ENCODE data around the gene RCOR3.

The RCOR3 gene

GRCh38 chr1:211335522-211336157 lies 76.5 kb downstream of the RCOR3 start:
- in situ Hi-C loops (cut with HindIII; ENCODE audit: low sequenced_read_pairs): no loop called here
- H3K4me3 ChIP-seq (ENCODE audit: low read depth, low read length): no peak overlapping the region
- no peak for DNase-seq (ENCODE audit: low read depth, low spot score)
- no peak for TF ChIP-seq CTCF (IDR thresholded peaks at IDR 0.05; ENCODE audit: low read depth, low read length)

- in situ Hi-C loops (cut with HindIII; ENCODE audit: low sequenced_read_pairs): no loop called here
- H3K4me3 ChIP-seq (ENCODE audit: low read depth, low read length): no peak overlapping the region
- TF ChIP-seq CTCF (IDR thresholded peaks at IDR 0.05; ENCODE audit: low read depth, low read length): no peak
- no peak for DNase-seq (ENCODE audit: low read depth, low spot score)
These were observed 77.0 kb downstream of the RCOR3 start for GRCh38 chr1:211336161-211336560.

- no peak for DNase-seq (ENCODE audit: low read depth, low spot score)
- no peak for TF ChIP-seq CTCF (IDR thresholded peaks at IDR 0.05; ENCODE audit: low read depth, low read length)
- in situ Hi-C loops (cut with HindIII; ENCODE audit: low sequenced_read_pairs): no loop called here
- H3K4me3 ChIP-seq (ENCODE audit: low read depth, low read length): no peak overlapping the region
These were observed 77.6 kb downstream of the RCOR3 start for GRCh38 chr1:211336775-211337174.

GRCh38 chr1:211337430-211338223 lies 78.5 kb downstream of the RCOR3 start:
- in situ Hi-C loops (cut with HindIII; ENCODE audit: low sequenced_read_pairs): no loop called here
- no peak overlapping the region for H3K4me3 ChIP-seq (ENCODE audit: low read depth, low read length)
- TF ChIP-seq CTCF (IDR thresholded peaks at IDR 0.05; ENCODE audit: low read depth, low read length): no peak
- no peak for DNase-seq (ENCODE audit: low read depth, low spot score)

GRCh38 chr1:211338224-211338620 lies 79.1 kb downstream of the RCOR3 start:
- no peak overlapping the region for H3K4me3 ChIP-seq (ENCODE audit: low read depth, low read length)
- DNase-seq (ENCODE audit: low read depth, low spot score): no peak
- in situ Hi-C loops (cut with HindIII; ENCODE audit: low sequenced_read_pairs): no loop called here
- TF ChIP-seq CTCF (IDR thresholded peaks at IDR 0.05; ENCODE audit: low read depth, low read length): no peak

- no peak overlapping the region for H3K4me3 ChIP-seq (ENCODE audit: low read depth, low read length)
- in situ Hi-C loops (cut with HindIII; ENCODE audit: low sequenced_read_pairs): no loop called here
- DNase-seq (ENCODE audit: low read depth, low spot score): no peak
- no peak for TF ChIP-seq CTCF (IDR thresholded peaks at IDR 0.05; ENCODE audit: low read depth, low read length)
These were observed 80.5 kb downstream of the RCOR3 start for GRCh38 chr1:211339631-211340041.
